ENCODE results near the gene CD244. TPM values are rescaled to one million over a fixed set of nuclear protein-coding genes. Genes with fewer than 3 reads are reported as not detected.
"Not testable (repeated sequence)": the region's sequence is repeated elsewhere in the genome, so short reads cannot be mapped to it uniquely, and the experiment has no call there.

CD244 gene
- total RNA-seq, 1 donor from 2014 or later, result not detected

- no peak overlapping the region for H3K27ac Mint-ChIP-seq (ENCODE audit: unreplicated experiment)
These were observed 42.9 kb upstream of the CD244 start for GRCh38 chr1:160905617-160905989.

GRCh38 chr1:160904783-160905616 is 42.3 kb upstream of the CD244 start:
- DNase-seq (ENCODE audit: low read depth, low spot score), result no peak
- H3K36me3 Mint-ChIP-seq (ENCODE audit: low read depth), result no peaks in the 10 kb centered on the region
- no peak overlapping the region for H3K27ac Mint-ChIP-seq (ENCODE audit: unreplicated experiment)
- H3K4me1 Mint-ChIP-seq, result no peaks in the 10 kb centered on the region
- H3K27me3 Mint-ChIP-seq (ENCODE audit: low read depth), result peaks cover 21% of the 10 kb centered on the region
- no peak overlapping the region for H3K4me3 Mint-ChIP-seq
- TF ChIP-seq, protein P1, sequence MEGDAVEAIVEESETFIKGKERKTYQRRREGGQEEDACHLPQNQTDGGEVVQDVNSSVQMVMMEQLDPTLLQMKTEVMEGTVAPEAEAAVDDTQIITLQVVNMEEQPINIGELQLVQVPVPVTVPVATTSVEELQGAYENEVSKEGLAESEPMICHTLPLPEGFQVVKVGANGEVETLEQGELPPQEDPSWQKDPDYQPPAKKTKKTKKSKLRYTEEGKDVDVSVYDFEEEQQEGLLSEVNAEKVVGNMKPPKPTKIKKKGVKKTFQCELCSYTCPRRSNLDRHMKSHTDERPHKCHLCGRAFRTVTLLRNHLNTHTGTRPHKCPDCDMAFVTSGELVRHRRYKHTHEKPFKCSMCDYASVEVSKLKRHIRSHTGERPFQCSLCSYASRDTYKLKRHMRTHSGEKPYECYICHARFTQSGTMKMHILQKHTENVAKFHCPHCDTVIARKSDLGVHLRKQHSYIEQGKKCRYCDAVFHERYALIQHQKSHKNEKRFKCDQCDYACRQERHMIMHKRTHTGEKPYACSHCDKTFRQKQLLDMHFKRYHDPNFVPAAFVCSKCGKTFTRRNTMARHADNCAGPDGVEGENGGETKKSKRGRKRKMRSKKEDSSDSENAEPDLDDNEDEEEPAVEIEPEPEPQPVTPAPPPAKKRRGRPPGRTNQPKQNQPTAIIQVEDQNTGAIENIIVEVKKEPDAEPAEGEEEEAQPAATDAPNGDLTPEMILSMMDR (conservative IDR thresholded peaks at IDR 0.05), result no peak
- H3K9me3 Mint-ChIP-seq, result peaks cover 3% of the 10 kb centered on the region

More at GRCh38 chr1:160905617-160905989, 42.9 kb upstream of the CD244 start:
- no peaks in the 10 kb centered on the region for H3K9me3 Mint-ChIP-seq
- no peaks in the 10 kb centered on the region for H3K4me1 Mint-ChIP-seq
- TF ChIP-seq, protein P1 (conservative IDR thresholded peaks at IDR 0.05), result no peak
- no peaks in the 10 kb centered on the region for H3K36me3 Mint-ChIP-seq (ENCODE audit: low read depth)
- no peak for DNase-seq (ENCODE audit: low read depth, low spot score)
- H3K4me3 Mint-ChIP-seq, result no peak overlapping the region
- H3K27me3 Mint-ChIP-seq (ENCODE audit: low read depth), result peaks cover 17% of the 10 kb centered on the region

- H3K4me1 Mint-ChIP-seq; H3K36me3 Mint-ChIP-seq (ENCODE audit: low read depth); H3K27ac Mint-ChIP-seq (ENCODE audit: unreplicated experiment); H3K9me3 Mint-ChIP-seq; DNase-seq (ENCODE audit: low read depth, low spot score); H3K4me3 Mint-ChIP-seq: not testable (repeated sequence)
- peaks cover 45% of the 10 kb centered on the region for H3K27me3 Mint-ChIP-seq (ENCODE audit: low read depth)
These were observed 39.6 kb upstream of the CD244 start for GRCh38 chr1:160902251-160902650.

DNA sequence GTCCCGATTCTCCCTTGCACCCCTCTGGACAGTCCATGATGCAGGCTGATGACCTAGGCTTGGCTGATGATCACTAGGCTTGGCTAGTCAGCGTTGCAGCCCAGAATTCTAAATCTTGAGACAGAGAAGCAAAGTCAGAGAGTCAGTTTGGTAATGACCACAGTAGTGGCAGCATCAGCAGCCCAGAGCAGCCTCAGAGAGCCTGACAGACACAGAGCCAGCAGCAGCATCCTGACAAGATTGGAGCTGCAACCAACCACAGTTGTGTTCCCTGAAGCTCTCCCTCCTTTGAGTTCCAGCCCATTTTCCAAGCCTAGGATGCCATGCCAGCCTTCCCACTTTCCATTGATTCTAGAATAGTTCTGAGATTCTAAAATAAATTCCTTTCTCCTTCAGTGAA is 39.1 kb upstream of the CD244 start:
- Mint-ChIP-seq H3K27ac (ENCODE audit: unreplicated experiment) (no peak overlapping the region), H3K9me3 (peaks cover 3% of the 10 kb centered on the region), H3K27me3 (ENCODE audit: low read depth) (peaks cover 49% of the 10 kb centered on the region), H3K36me3 (ENCODE audit: low read depth) (no peaks in the 10 kb centered on the region), H3K4me3 (no peak overlapping the region), H3K4me1 (no peaks in the 10 kb centered on the region)
- TF ChIP-seq, protein P1 (conservative IDR thresholded peaks at IDR 0.05), result no peak
- DNase-seq (ENCODE audit: low read depth, low spot score), result no peak

GRCh38 chr1:160900683-160901082 is 38.0 kb upstream of the CD244 start:
- DNase-seq (ENCODE audit: low read depth, low spot score); H3K27ac Mint-ChIP-seq (ENCODE audit: unreplicated experiment); H3K9me3 Mint-ChIP-seq; H3K4me1 Mint-ChIP-seq; H3K36me3 Mint-ChIP-seq (ENCODE audit: low read depth); H3K4me3 Mint-ChIP-seq: not testable (repeated sequence)
- peaks cover 58% of the 10 kb centered on the region for H3K27me3 Mint-ChIP-seq (ENCODE audit: low read depth)

- H3K27me3 Mint-ChIP-seq (ENCODE audit: low read depth), result peaks cover 61% of the 10 kb centered on the region
- H3K27ac Mint-ChIP-seq (ENCODE audit: unreplicated experiment); H3K4me3 Mint-ChIP-seq; H3K9me3 Mint-ChIP-seq; H3K36me3 Mint-ChIP-seq (ENCODE audit: low read depth); DNase-seq (ENCODE audit: low read depth, low spot score); H3K4me1 Mint-ChIP-seq: not testable (repeated sequence)
These were observed 31.9 kb upstream of the CD244 start for GRCh38 chr1:160894368-160895135.

GRCh38 chr1:160891474-160891873 is 28.8 kb upstream of the CD244 start:
- Mint-ChIP-seq H3K4me3 (no peak overlapping the region), H3K36me3 (ENCODE audit: low read depth) (peaks cover 5% of the 10 kb centered on the region), H3K27me3 (ENCODE audit: low read depth) (peaks cover 32% of the 10 kb centered on the region), H3K4me1 (no peaks in the 10 kb centered on the region), H3K27ac (ENCODE audit: unreplicated experiment) (no peak overlapping the region), H3K9me3 (peaks cover 5% of the 10 kb centered on the region)
- TF ChIP-seq, protein P1 (conservative IDR thresholded peaks at IDR 0.05), result no peak
- no peak for DNase-seq (ENCODE audit: low read depth, low spot score)

Measured in neural crest cell (in vitro differentiated cells).